Mucosa of descending colon (tissue), 3 donors: ENCODE results near the gene AMFR. TPM values are rescaled to one million over a fixed set of nuclear protein-coding genes. Genes with fewer than 3 reads are reported as not detected.

Experiments used
- ATAC-seq: fragments of 200-7000 bp; cut with Tn5 transposase; one replicate; pipeline ENCODE4 v1.9.1; 2020; ENCODE audit warnings: mild to moderate bottlenecking, moderate library complexity
- DNase-seq, 3 donors: peaks; one replicate each; pipeline ENCODE4 v3.0.0-alpha.2; 2020
- H3K36me3 ChIP-seq: fragments of 200-600 bp; one replicate; pipeline ENCODE4 v1.8.0; 2021; ENCODE audit warnings: low read depth, mild to moderate bottlenecking
- H3K4me1 ChIP-seq: fragments of 200-600 bp; one replicate; pipeline ENCODE4 v1.8.0; 2021; ENCODE audit warnings: low read depth, mild to moderate bottlenecking
- H3K4me3 ChIP-seq: fragments of 200-600 bp; one replicate; pipeline ENCODE4 v1.8.0; 2021; ENCODE audit warnings: mild to moderate bottlenecking
- H3K9me3 ChIP-seq: fragments of 200-600 bp; one replicate; pipeline ENCODE4 v1.8.0; 2021; ENCODE audit warnings: mild to moderate bottlenecking
- intact Hi-C, 2 donors: fragments of 100-400 bp; cut with DNase I in 1 of 2; cut with micrococcal nuclease in 1 of 2; formaldehyde crosslinking; loops; one replicate each; pipeline versions ENCODE4 v1.11.0 to v1.11.1; 2022; cut with DNase I, micrococcal nuclease
- total RNA-seq, 3 donors: library from RNA; stranded (reverse); fragmentation: NEBNext Ultra II Directional in 2 of 3; extraction: Animal tissue kit (Norgen Biotek cat#: 25700) in 2 of 3; gene quantifications; one replicate each; pipeline versions ENCODE4 v1.2.1 to v1.2.4, GENCODE V29; 2021 to 2023
- TF ChIP-seq, protein P1 (sequence below): fragments of 200-600 bp; IDR thresholded peaks from one replicate; pipeline ENCODE4 v1.8.0; 2022; ENCODE audit warnings: antibody characterized with exemption, mild to moderate bottlenecking
- donor health status: DM: no; HTN: no; CAD: no; lungs with moderate emphysema.
- donor health status: DM: no; HTN: no; CAD: no.
- donor health status: DM: no; HTN: yes; CAD: no.

AMFR gene
- total RNA-seq, 3 donors from 2014 or later: 83.3 to 116 (median 102) TPM

DNA sequence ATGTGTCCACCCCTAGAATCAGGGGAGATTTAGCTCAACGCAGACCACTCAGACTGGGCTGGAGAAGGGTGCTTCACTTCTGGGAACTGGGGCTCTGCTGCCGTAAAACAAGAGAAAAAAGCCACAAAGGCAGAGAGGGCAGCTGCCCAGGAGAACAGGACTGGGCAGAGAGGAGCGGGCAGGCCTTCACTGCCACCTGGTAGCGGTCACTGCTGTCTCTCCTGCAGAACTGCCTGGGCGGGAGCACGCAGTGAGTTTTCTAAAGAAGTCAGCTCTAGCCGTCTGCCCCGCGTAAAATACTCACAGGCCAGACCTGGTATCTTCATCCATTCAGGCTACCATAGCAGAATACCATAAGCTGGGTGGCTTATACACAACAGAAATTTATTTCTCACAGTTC, 103.8 kb downstream of the AMFR start:
- DNase-seq: no peak
- H3K4me3 ChIP-seq: no peak overlapping the region
- intact Hi-C loops: no loop called here
- no peaks in the 10 kb centered on the region for H3K36me3 ChIP-seq
- H3K9me3 ChIP-seq: no peaks in the 10 kb centered on the region
- H3K4me1 ChIP-seq: peaks cover 5% of the 10 kb centered on the region
- TF ChIP-seq, protein P1, sequence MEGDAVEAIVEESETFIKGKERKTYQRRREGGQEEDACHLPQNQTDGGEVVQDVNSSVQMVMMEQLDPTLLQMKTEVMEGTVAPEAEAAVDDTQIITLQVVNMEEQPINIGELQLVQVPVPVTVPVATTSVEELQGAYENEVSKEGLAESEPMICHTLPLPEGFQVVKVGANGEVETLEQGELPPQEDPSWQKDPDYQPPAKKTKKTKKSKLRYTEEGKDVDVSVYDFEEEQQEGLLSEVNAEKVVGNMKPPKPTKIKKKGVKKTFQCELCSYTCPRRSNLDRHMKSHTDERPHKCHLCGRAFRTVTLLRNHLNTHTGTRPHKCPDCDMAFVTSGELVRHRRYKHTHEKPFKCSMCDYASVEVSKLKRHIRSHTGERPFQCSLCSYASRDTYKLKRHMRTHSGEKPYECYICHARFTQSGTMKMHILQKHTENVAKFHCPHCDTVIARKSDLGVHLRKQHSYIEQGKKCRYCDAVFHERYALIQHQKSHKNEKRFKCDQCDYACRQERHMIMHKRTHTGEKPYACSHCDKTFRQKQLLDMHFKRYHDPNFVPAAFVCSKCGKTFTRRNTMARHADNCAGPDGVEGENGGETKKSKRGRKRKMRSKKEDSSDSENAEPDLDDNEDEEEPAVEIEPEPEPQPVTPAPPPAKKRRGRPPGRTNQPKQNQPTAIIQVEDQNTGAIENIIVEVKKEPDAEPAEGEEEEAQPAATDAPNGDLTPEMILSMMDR: no peak
- no peak for ATAC-seq

DNA sequence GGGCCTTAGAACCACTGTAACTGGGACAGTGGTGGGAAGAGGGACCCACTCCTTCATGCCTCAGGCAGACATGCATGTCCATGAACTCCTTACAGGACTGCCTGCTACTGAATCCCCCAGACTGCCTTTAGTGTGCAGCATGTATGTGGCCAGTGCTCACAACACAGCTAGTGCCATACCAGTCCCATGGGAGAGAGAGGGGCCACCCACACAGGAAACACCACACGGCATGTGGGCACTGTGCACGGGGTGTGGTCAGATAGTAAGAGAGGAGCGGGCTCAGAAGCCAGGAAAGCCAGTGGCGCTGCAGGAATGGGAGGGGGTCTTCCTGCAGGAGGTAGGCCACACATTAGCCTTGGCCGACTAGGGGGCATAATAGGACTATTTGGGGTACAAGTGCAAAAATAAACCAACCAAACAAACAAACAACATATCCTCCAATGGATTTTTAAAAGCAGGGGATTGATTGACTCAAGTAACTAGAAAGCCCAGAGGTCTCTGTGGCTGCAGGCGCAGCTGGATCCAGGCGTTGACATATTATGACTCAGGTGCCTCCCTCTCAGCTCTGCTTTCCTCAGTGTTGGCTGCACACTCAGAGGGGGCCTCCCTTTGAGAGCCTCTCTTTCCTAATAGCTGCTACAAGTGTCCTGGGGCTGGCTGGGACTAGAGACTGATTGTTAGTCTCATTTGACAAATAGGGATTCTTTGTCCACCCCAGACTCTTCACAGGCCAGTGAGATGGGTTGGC, 104.4 kb downstream of the AMFR start:
- no peak for ATAC-seq
- intact Hi-C loops: no loop called here
- Histone ChIP-seq H3K4me1 (peaks cover 5% of the 10 kb centered on the region), H3K9me3 (no peaks in the 10 kb centered on the region), H3K36me3 (no peaks in the 10 kb centered on the region), H3K4me3 (no peak overlapping the region)
- TF ChIP-seq, protein P1: no peak
- DNase-seq: no peak

DNA sequence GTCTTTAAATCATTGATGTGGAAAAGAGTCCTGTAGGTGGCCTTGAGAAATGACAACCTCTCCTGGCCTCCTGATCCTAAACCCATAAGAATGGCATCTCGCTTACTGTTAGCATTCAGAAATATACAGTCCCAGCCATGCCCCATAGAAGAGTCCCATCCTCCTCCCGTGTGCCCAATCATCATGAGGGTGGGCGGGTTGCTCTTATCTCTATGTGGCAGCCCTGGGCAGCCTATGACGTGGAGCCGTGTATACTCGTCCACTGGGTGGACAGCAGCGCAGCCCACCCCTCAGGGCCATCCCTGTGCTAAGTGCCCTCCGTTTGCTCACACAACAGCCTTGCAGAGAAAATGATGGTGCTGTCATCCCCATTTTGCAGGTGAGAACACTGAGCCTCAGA, 105.3 kb downstream of the AMFR start:
- Histone ChIP-seq H3K9me3 (no peaks in the 10 kb centered on the region), H3K4me3 (no peak overlapping the region), H3K4me1 (peaks cover 5% of the 10 kb centered on the region), H3K36me3 (no peaks in the 10 kb centered on the region)
- TF ChIP-seq, protein P1: no peak
- no peak for DNase-seq
- intact Hi-C loops: no loop called here
- ATAC-seq: no peak

DNA sequence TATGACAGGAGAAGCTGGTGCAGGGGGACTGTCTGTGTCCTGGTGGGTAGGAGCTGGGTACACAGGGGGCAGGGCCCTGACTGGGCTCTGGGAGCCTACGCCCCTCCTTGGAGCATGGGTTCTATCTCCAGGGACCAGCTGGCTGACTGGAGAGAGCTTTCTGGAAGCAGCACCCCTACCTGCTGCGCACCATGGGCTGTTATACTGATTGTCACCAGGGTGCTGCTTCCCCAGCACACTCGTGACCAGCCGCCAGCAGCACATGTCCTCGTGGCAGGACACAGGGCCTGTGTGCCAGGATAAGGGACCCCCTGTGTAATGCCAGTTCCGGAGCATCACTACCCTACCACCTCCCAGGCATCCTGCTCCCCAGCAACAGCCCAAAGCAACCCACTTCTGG, 106.0 kb downstream of the AMFR start:
- Histone ChIP-seq H3K36me3 (no peaks in the 10 kb centered on the region), H3K4me1 (peaks cover 5% of the 10 kb centered on the region), H3K4me3 (no peak overlapping the region), H3K9me3 (no peaks in the 10 kb centered on the region)
- intact Hi-C loops: loop anchor here (5.0 kb wide), 2 partner anchors 372 to 377 kb away; no protein-coding TSS in a partner anchor
- DNase-seq (no peak), ATAC-seq (no peak)
- TF ChIP-seq, protein P1: no peak

DNA sequence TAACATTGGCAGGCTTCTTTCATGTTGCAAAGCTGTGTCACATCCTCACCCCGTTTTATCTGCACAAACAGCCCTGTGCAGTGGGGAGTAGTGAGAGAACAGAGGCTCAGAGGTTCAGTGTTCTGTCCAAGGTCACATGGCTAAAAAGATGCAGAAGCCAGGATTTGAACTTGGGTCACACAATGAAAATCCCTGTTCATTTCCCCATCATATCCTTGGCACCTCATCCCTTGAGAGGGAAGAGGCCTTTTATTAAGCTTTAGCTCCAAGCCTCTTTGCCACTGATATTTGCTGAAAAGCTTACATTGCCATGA, 106.6 kb downstream of the AMFR start:
- intact Hi-C loops: loop anchor here (5.0 kb wide), 2 partner anchors 371 to 376 kb away; no protein-coding TSS in a partner anchor
- DNase-seq: no peak
- no peak for ATAC-seq
- TF ChIP-seq, protein P1: no peak
- Histone ChIP-seq H3K36me3 (no peaks in the 10 kb centered on the region), H3K4me1 (peaks cover 5% of the 10 kb centered on the region), H3K4me3 (no peak overlapping the region), H3K9me3 (no peaks in the 10 kb centered on the region)
